AG08396 (cell line): ENCODE measurements around the gene SLC26A9.
"Not testable (repeated sequence)": the region's sequence is repeated elsewhere in the genome, so short reads cannot be mapped to it uniquely, and the experiment has no call there.

ENCODE experiments used
- DNase-seq: peaks from one replicate; pipeline ENCODE4 v3.0.0; 2012; ENCODE audit warnings: low spot score, mixed read lengths

SLC26A9 gene

DNA sequence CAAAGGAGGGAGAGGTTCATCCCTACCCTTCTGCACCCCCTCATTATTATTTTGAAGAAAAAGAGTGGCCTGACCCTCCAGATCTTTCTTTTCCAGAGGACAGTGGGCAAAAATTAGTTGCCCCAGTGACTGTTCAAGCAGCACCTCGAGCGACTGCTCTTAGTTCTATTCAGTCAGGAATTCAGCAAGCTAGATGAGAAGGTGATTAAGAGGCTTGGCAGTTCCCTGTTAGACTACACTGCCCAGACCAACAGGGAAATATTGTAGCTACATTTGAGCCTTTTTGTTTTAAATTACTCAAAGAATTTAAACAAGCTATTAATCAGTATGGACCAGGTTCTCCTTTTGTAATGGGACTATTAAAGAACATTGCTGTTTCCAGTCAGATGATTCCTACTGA is 51.8 kb downstream of the SLC26A9 start:
- not testable (repeated sequence) for DNase-seq

DNA sequence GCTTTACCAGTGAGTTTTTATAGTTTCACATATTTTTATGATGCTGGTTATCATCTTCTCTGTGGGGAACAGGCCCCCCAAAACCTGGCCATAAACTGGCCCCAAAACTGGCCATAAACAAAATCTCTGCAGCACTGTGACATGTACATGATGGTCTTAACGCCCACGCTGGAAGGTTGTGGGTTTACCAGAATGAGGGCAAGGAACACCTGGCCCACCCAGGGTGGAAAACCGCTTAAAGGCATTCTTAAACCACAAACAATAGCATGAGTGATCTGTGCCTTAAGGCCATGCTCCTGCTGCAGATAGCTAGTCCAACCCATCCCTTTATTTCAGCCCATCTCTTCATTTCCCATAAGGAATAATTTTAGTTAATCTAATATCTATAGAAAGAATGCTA is 52.6 kb downstream of the SLC26A9 start:
- not testable (repeated sequence) for DNase-seq

DNA sequence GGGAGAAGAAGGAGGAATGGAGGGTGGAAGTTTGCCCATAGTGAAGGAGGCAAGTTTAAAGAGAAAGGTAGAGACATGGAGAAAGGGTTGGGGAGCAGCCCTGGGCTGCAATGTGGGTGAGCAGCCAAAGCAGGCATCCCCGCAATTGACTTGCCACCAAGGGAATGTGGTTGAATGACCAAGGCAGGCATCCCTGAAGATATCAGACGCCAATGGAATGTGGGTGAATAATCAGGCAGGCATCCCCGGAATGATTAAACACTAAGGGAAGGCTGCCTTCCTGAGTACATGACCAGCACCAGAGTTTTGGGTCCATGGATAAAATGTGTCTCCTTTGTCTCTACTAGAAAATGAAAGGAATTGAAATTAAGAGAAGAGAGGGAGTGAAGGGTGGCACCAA is 53.5 kb downstream of the SLC26A9 start:
- peak; percentile 56 for DNase-seq

DNA sequence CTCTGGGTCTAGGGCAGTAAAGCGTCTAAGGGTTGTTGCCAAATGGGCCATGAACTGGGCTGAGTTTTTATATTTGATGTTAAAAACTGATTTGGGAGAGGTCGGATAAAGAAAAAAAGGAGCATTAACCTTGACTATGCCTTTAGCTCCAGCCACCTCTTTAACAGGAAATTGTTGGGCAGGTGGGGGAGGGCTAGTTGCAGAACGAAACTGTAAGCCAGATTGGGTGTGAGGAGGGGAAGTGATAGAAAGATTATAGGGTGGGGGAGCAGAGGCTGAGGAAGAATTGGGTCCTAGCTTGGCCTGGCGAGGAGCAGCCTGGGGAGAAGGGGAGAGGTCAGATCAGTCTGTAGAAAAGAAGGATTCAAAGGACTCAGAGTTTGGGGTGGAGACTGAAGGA is 54.2 kb downstream of the SLC26A9 start:
- DNase-seq, result not testable (repeated sequence)

DNA sequence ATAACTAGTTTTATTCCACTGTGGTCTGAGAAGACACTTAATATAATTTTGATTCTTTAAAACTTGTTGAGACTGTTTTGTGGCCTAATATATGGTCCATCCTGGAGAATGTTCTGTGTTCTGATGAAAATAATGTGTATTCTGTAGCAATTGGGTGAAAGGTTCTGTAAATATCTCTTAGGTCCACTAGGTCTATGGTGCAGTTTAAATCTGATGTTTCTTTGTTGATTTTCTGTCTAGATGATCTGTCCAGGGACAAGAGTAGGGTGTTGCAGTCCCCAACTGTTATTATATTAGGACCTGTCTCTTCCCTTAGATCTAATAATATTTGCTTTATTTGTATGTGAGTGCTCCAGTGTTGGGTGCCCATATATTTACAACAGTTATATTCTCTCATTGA is 59.5 kb downstream of the SLC26A9 start:
- DNase-seq, result no peak

DNA sequence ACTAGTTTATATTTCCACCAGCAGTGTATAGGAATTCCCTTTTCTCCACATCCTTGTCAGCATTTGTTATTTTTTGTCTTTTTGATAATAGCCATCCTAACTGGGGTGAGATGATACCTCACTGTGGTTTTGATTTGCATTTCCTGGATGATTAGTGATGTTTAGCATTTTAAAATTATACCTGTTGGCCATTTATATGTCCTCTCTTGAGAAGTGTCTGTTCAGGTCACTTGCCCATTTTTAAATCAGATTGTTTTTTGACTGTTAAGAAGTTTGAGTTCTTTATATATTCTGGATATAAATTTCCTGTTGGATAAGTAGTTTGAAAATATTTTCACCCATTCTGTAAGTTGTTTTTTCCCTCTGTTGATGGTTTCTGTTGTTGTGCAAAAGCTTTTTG is 62.3 kb downstream of the SLC26A9 start:
- DNase-seq, result no peak

DNA sequence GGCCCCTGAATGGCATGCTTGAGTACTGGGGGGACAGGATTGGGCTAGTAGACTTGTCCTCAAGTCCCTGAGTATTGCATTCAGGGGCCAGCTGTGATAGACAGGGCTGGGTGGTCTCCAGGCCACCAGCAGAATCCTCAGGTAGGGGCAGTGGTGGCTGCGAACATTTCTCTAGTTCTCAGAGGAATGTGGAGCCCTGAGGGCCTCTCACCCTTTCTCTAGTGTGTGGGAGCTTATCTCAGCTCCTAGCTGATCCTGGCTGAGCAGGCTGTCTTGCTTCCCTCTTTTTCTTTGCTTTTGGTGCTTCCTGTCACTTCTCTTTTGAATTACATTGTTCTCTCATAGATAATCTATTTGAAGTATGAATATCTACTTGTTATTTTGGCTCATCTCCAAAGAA is 63.3 kb downstream of the SLC26A9 start:
- no peak for DNase-seq

DNA sequence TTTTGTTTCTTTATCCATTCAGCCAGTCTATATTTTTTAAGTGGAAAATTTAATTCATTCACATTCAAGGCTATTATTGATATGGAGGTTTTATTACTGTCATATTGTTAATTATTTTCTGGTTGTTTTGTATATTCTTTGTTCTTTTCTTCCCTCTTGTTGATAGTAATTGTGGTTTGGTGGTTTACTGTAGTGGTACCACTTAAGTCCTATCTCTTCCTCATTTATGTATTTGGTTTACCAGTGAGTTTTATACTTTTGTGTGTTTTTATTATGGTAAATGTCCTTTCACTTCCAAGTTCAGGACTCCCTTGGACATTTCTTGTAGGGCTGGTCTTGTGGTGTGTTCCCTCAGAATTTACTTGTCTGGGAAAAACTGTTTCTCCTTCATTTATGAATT is 65.2 kb downstream of the SLC26A9 start:
- no peak for DNase-seq

DNA sequence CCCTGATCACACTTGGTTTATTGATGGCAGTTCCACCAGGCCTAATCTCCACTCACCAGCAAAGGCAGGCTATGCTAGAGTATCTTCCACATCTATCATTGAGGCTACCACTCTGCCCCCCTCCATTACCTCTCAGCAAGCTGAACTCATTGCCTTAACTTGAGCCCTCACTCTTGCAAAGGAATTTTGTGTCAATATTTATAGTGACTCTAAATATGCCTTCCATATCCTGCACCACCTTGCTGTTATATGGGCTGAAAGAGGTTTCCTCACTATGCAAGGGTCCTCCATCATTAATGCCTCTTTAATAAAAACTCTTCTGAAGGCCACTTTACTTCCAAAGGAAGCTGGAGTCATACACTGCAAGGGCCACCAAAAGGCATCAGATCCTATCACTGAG is 70.1 kb downstream of the SLC26A9 start:
- not testable (repeated sequence) for DNase-seq

DNA sequence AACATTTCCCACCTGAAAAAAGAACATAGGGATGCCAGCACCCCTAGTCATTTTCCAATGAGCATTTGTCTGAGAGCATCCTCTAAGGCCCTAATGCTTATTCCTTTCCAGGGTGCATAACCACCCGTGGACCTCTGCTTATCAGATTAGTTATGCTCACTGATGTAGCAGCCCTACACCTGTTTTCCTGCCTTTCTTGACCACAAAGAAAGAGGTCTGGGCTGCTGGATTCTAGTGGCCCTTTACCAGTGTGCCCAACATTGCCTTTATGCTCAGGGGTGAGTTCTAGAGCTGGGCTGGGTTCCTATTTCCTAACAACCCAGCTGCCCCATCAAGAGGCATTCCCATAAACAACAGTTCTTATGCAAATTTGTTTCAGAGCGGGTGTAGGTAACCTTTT is 73.0 kb downstream of the SLC26A9 start:
- no peak for DNase-seq
